Stimulated activated CD4-positive, alpha-beta T cell treated with anti-CD3 and anti-CD28 coated beads, Interleukin-1b, Interleukin-23, amount 100 ng/mL, for 1 hour (primary cell): ENCODE data around the gene TOGARAM2.

Experiments used
- DNase-seq, 2 donors: peaks; one replicate each; pipeline ENCODE4 v3.0.0-alpha.2; 2020; ENCODE audit warnings: low read depth in 2 of 2

Gene TOGARAM2

DNA sequence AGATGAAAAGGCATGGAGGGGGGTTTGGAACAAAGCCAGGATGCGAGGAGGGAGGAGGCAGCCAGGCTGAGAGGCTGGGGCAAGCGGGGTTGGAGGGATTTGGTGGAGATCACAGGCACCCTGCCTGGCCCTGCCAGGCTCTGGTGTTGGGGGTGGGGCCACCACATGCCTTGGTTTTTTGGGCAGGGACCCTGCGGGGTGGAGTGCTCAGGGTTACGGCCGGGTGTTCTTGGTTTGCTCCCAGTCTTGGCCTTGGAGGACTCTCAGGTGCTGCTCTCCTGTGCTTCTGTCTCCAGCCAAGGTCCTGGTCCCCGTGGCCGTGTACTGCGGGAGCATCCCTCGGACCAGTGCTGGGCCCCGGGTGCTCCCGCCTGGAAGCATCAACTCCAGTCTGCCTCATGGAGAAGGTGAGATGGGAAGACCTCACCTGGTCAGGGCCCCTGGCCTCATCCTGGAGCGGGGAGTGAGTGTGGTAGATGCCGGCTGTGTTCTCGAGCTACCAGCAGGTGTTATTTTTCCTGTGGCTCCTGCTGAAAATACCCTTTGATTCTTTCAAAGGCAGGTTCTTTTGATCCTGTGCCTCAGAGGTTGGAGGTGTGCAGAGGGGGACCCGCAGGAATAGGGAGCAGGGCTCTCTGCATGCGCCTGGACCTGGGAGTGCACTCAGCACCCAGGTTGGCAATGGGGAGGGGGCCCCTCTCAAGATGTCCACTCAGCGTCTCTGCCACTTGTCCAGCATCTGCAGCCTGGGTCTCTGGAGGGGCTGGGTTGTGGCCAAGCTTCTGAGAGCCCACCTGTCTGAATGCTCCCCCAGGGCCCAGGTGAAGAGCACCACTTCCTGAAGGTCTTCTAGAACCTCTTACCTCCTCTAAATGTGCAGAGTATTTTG is 17.0 kb downstream of the TOGARAM2 start:
- DNase-seq = no peak

DNA sequence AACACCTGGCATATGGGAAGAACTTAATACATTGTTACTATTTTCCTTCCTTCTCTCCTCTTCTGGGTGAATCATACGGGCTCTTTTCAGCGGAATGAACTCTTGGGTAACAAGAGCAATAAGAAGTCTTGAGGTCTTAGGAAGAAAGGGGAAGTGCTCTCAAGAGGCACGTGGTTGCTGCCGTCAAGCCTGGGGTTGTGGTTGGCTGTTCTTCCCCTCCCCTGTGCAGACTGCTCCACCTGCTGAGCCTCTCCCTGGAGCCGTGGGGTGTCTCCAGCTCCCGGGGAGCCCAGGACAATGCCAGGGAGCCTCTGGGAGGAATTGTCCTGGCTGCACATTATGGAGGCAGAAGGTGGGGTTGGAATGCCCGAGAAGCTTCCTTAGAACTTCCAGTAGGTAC is 19.4 kb downstream of the TOGARAM2 start:
- no peak for DNase-seq

GRCh38 chr2:29000956-29001355 is 19.9 kb downstream of the TOGARAM2 start:
- no peak for DNase-seq

DNA sequence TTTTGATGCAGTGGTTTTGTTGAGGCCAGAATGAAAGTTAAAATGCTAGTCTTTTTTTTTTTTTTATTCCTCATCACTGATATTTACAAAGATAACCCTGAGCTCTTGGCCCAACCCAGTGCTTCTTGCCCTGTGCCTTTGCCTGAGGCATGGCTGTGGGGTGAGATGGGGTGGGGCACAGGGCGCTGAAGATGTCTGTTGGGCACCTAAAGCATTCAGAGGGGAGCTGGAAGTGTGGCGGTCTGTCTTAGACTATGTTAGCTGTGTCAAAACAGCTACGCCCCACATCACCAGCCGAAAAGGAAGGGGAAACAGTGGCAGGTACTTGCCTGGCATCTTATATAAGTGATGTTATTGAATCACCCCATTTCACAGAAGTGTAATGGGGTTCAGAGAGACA is 20.7 kb downstream of the TOGARAM2 start:
- no peak for DNase-seq

GRCh38 chr2:29004755-29005154 is 23.7 kb downstream of the TOGARAM2 start:
- no peak for DNase-seq

DNA sequence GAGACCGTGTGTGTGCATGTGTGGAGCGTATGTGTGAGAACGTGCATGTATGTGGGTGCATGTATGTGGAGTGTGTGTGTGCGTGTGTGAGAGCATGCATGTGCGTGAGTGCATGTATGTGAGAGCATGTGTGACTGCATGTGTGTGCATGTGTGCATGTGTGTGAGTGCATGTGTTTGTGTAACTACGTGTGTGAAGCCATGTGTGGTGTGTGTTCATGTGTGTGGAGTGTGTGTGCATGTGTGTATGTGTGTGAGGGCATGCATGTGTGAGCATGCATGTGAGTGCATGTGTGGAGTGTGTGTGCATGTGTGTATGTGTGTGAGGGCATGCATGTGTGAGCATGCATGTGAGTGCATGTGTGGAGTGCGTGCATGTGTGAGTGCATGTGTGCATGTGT is 24.2 kb downstream of the TOGARAM2 start:
- DNase-seq = no peak

- no peak for DNase-seq
These were observed 25.2 kb downstream of the TOGARAM2 start for GRCh38 chr2:29006092-29006979.

DNA sequence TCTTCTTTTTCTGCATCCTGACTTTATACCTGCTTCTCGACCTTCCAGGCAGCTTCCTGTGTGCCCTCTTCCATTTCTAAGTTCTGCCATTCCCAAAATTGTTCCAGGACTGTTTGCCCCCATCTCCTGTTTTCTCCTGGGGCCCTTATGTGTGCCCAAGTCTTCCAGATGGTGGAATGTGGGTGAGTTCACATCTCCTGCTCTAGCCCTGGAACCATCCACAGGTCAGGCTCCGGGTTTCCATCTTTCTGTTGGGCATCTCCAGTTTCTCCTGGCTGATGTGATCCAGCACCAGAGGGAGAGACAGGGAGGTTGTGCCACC is 25.8 kb downstream of the TOGARAM2 start:
- no peak for DNase-seq

DNA sequence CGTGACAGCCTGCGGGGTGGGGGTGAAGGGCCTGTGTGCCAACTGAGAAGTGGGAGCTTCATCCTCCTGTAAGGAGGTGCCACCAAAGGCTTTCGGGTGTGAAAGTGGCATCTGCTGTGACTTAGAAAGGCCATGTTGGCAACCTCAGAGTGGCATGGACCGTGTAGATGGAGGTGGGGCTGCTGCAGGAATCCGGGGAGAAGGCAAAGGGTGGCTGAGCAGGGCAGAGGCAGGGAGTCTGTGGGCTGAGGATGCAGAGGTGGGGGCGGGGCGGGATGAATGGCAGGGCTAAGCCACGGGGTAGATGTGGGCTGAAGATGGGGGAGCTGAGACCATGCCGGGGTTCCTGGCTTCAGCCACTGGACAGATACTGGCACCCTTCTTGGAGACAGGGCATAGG is 28.2 kb downstream of the TOGARAM2 start:
- no peak for DNase-seq

- DNase-seq = no peak
These were observed 28.9 kb downstream of the TOGARAM2 start for GRCh38 chr2:29009711-29010677.

GRCh38 chr2:29010946-29011345 is 29.8 kb downstream of the TOGARAM2 start:
- no peak for DNase-seq

GRCh38 chr2:29011418-29012060 is 30.4 kb downstream of the TOGARAM2 start:
- peak in 1 of 2 donors; percentile 40 for DNase-seq

GRCh38 chr2:29012211-29012681 is 31.1 kb downstream of the TOGARAM2 start:
- no peak for DNase-seq

- no peak for DNase-seq
These were observed 32.1 kb downstream of the TOGARAM2 start for GRCh38 chr2:29013057-29013780.

DNA sequence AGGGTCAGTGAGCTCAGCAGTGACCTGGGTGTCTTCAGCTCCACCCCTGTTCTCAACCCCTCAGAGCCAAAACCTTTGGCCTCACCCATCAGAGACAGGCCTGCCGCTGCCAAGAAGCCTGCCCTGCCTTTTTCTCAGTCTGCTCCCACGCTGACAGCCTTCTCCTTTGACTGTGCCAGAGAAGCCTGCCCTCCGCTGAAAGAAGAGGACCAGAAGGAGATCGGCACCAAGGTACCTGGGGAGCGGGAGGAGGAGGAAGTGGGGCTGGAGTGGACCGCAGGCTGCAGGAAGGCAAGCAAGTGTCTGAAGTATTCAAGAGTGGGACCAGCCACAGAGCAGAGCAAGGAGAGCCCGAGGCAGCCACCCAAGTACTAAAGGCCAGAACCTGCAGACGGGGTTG is 33.2 kb downstream of the TOGARAM2 start:
- no peak for DNase-seq

DNA sequence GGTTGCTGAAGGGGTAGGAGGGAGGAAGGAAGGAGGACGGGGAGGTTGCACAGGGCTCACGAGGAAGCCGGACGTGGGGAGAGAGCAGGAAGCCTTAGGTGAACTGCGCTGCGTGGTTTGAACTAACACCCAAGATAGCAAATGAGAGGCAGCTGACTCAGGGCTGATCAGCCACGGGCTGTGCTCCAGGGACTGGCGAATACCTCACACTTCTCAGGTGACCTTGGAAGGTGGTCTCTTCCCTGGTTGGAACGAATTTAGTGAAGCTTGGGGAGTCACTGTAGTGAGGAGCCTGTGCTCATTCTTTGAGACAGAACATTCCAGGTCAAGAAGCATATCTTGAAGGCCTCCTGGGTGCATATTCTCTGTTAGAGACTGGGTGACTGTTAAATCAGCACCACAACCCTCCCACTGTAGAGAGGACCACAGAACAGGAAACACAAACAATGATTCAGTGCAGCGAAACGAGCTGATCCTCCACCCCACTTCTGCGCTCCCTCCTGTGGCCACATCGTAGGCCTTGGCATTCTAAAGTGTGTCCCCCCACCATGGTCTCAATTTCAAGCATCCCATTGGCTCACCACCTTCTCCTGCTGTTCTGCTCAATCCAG is 33.8 kb downstream of the TOGARAM2 start:
- DNase-seq = no peak

DNA sequence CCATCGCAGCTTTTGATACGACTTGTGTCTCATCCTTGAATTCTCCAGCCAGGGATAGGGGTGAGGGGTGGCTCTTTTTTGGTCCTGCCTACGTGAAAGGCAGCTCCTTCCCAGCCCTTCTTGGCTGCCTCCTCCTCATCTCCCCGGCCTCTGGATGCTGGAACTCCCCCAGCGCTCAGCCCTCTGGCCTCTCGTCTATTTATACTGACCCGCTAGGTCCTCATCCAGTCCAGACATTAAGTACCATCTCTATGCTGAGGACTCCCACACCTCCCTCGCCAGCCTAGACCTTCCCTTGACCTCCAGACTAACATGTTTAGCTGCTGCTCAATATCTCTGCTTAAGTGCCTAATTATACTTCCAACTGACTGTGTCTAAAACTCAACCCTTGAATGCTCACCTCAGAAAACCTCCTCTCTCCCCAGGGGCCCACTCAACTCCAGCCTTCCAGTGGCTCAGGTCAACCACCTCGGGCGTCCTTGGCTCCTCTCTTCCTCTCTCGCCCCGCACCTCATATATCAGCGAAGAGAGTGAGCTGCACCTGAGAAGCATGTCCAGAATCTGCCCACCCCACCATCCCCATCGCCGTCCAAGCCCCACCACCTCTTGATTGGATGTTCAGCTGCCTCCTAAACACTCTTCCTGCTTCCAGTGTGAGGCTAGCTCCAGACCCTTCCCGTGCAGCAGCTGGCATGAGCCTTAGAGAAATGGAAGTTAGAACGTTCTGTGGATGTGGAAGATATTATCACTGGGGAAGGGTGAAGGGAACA is 34.8 kb downstream of the TOGARAM2 start:
- no peak for DNase-seq

GRCh38 chr2:29016504-29016903 is 35.4 kb downstream of the TOGARAM2 start:
- no peak for DNase-seq
